T-helper 1 cell treated with Interleukin-12 subunit alpha and Interleukin-12 subunit beta and Interleukin-4 antibody, amounts not matched to agents 30 μg/mL and 1 μg/mL, for 36 hours (primary cell): Measurements from ENCODE around the gene MEG3.

ENCODE experiments used
- H3K27ac Mint-ChIP-seq: one replicate; pipeline ENCODE4 v1.8.0; 2021; ENCODE audit warnings: mild to moderate bottlenecking, mixed read lengths
- H3K27me3 Mint-ChIP-seq: one replicate; pipeline ENCODE4 v1.8.0; 2021; ENCODE audit warnings: low read depth, mixed read lengths
- H3K36me3 Mint-ChIP-seq: one replicate; pipeline ENCODE4 v1.8.0; 2021; ENCODE audit warnings: low read depth, mixed read lengths
- H3K4me1 Mint-ChIP-seq: one replicate; pipeline ENCODE4 v1.8.0; 2021; ENCODE audit warnings: low read depth, mixed read lengths
- H3K4me3 Mint-ChIP-seq: one replicate; pipeline ENCODE4 v1.8.0; 2021; ENCODE audit warnings: mild to moderate bottlenecking, moderate library complexity, mixed read lengths
- H3K9me3 Mint-ChIP-seq: one replicate; pipeline ENCODE4 v1.8.0; 2021; ENCODE audit warnings: mixed read lengths

Gene MEG3

GRCh38 chr14:100825713-100826331 is at the start of gene MEG3:
Gene MEG3 (plus strand): TSS chr14:100826118.
- H3K36me3 Mint-ChIP-seq = no peaks in the 10 kb centered on the region
- peaks cover 46% of the 10 kb centered on the region for H3K27me3 Mint-ChIP-seq
- no peak within 1 kb of the TSS for H3K4me3 Mint-ChIP-seq
- H3K9me3 Mint-ChIP-seq = peaks cover 4% of the 10 kb centered on the region
- H3K27ac Mint-ChIP-seq = no peak within 1 kb of the TSS
- H3K4me1 Mint-ChIP-seq = no peaks in the 10 kb centered on the region

GRCh38 chr14:100776681-100777365 is 49.1 kb upstream of the MEG3 start:
- Mint-ChIP-seq H3K4me1 (no peaks in the 10 kb centered on the region), H3K27ac (no peak overlapping the region), H3K9me3 (no peaks in the 10 kb centered on the region), H3K4me3 (no peak overlapping the region), H3K27me3 (no peaks in the 10 kb centered on the region), H3K36me3 (no peaks in the 10 kb centered on the region)

DNA sequence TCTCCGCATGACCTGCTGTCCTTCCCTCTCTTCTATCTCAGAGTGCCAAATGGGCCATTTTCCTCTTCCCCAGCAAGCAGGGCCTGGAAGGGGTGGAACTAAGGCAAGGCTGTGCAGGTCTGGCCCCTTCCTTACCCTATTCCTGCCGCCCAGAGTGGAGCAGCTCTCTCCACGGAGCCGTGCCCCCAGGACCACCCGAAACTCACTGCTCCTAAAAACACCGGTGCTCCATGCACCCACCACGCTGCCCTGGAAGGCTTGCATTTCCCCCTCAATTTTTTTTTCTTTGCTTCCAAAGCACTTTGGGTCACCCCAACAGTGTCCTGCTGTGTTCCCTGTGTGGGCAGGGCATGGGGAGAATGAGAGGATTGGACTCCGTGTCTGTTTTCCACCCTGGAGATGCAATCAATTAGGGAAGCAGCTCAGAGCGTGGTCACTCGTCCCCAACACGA is 48.5 kb upstream of the MEG3 start:
- no peaks in the 10 kb centered on the region for H3K4me1 Mint-ChIP-seq
- no peak overlapping the region for H3K27ac Mint-ChIP-seq
- H3K9me3 Mint-ChIP-seq = no peaks in the 10 kb centered on the region
- H3K4me3 Mint-ChIP-seq = no peak overlapping the region
- no peaks in the 10 kb centered on the region for H3K27me3 Mint-ChIP-seq
- no peaks in the 10 kb centered on the region for H3K36me3 Mint-ChIP-seq

- H3K9me3 Mint-ChIP-seq = no peaks in the 10 kb centered on the region
- no peaks in the 10 kb centered on the region for H3K36me3 Mint-ChIP-seq
- no peaks in the 10 kb centered on the region for H3K4me1 Mint-ChIP-seq
- H3K27me3 Mint-ChIP-seq = no peaks in the 10 kb centered on the region
- H3K4me3 Mint-ChIP-seq = no peak overlapping the region
- no peak overlapping the region for H3K27ac Mint-ChIP-seq
Measured at GRCh38 chr14:100777818-100778525, 47.9 kb upstream of the MEG3 start.

DNA sequence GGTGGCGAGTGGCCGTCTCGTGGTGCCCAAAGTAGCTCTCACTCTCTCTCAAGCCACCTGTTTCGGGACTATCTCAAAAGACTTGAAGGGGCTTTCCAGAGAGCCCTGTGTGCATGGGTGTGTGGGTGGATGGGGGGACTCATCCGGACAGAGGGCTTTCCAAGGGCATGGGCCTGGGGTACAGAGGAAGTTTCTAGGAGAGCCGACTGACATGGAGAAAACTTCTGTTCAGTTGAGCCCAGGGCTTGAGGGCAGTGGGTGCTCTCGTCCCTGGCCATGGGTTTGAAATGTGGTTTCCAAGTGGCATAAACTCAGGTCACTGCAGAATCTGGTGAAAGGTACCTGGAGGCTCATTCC is 47.4 kb upstream of the MEG3 start:
- Mint-ChIP-seq H3K9me3 (no peaks in the 10 kb centered on the region), H3K27me3 (no peaks in the 10 kb centered on the region), H3K36me3 (no peaks in the 10 kb centered on the region), H3K27ac (no peak overlapping the region), H3K4me1 (no peaks in the 10 kb centered on the region), H3K4me3 (no peak overlapping the region)

DNA sequence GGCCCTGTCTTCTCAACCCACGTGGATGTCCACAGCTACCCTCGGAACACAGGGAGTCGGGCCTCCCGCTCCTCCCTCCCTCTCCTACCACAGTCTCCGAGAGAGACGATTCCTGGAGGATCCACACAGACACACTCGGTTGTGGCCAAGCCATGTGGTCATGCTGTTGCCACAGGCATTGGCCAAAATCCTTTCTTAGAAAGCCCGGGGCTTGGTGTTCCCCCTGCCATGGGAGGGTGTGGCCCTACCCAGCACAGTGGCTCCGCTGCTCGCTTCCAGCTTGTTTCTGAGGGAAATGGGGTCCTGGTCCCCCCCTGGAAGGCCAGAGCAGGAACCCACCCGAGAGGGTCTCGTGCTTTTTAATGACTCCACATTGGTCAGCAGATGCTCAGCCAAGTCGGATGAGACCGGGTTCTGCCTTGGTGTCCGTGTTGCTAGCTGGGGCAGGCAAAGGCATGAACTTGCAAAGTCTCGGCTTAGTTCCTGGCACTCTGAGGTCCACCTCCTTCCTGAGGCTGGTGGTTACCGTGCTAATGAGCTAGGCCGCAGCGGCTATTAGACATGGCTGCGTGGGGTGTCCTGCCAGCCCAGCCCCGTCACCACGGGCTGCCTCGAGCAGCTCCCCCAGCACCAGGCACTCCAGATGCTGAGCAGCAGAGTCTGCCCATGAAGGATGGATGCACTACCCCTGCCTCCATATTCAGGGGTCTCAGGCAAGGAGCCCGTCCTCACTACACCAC is 46.8 kb upstream of the MEG3 start:
- H3K36me3 Mint-ChIP-seq = no peaks in the 10 kb centered on the region
- no peaks in the 10 kb centered on the region for H3K9me3 Mint-ChIP-seq
- no peaks in the 10 kb centered on the region for H3K27me3 Mint-ChIP-seq
- no peak overlapping the region for H3K4me3 Mint-ChIP-seq
- H3K4me1 Mint-ChIP-seq = no peaks in the 10 kb centered on the region
- no peak overlapping the region for H3K27ac Mint-ChIP-seq

- no peak overlapping the region for H3K27ac Mint-ChIP-seq
- H3K27me3 Mint-ChIP-seq = no peaks in the 10 kb centered on the region
- no peak overlapping the region for H3K4me3 Mint-ChIP-seq
- no peaks in the 10 kb centered on the region for H3K36me3 Mint-ChIP-seq
- no peaks in the 10 kb centered on the region for H3K4me1 Mint-ChIP-seq
- H3K9me3 Mint-ChIP-seq = no peaks in the 10 kb centered on the region
Measured at GRCh38 chr14:100779691-100780080, 46.2 kb upstream of the MEG3 start.

- Mint-ChIP-seq H3K4me3 (no peak overlapping the region), H3K36me3 (no peaks in the 10 kb centered on the region), H3K4me1 (no peaks in the 10 kb centered on the region), H3K9me3 (no peaks in the 10 kb centered on the region), H3K27ac (no peak overlapping the region), H3K27me3 (no peaks in the 10 kb centered on the region)
Measured at GRCh38 chr14:100780246-100780645, 45.7 kb upstream of the MEG3 start.

- H3K27ac Mint-ChIP-seq = no peak overlapping the region
- no peak overlapping the region for H3K4me3 Mint-ChIP-seq
- H3K27me3 Mint-ChIP-seq = no peaks in the 10 kb centered on the region
- no peaks in the 10 kb centered on the region for H3K36me3 Mint-ChIP-seq
- H3K9me3 Mint-ChIP-seq = no peaks in the 10 kb centered on the region
- H3K4me1 Mint-ChIP-seq = no peaks in the 10 kb centered on the region
Measured at GRCh38 chr14:100780646-100781355, 45.1 kb upstream of the MEG3 start.

DNA sequence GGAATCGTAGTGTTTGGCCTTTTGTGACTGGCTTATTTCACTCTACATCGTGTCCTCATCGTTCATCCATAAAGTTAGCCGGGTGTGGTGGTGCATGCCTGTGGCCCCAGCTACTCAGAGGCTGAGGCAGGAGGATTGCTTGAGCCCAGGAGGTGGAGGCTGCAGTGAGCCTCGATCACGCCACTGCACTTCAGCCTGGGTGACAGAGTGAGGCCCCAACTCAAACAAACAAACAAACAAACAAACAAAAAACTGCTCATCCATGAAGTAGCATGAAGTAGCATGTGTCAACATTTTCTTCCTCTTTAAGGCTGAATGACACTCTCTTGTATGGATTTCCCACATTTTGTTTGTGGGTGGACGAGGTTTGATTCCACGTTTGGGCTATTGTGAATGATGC is 44.0 kb upstream of the MEG3 start:
- Mint-ChIP-seq H3K9me3 (no peaks in the 10 kb centered on the region), H3K36me3 (no peaks in the 10 kb centered on the region), H3K4me1 (no peaks in the 10 kb centered on the region), H3K27ac (no peak overlapping the region), H3K4me3 (no peak overlapping the region), H3K27me3 (no peaks in the 10 kb centered on the region)

DNA sequence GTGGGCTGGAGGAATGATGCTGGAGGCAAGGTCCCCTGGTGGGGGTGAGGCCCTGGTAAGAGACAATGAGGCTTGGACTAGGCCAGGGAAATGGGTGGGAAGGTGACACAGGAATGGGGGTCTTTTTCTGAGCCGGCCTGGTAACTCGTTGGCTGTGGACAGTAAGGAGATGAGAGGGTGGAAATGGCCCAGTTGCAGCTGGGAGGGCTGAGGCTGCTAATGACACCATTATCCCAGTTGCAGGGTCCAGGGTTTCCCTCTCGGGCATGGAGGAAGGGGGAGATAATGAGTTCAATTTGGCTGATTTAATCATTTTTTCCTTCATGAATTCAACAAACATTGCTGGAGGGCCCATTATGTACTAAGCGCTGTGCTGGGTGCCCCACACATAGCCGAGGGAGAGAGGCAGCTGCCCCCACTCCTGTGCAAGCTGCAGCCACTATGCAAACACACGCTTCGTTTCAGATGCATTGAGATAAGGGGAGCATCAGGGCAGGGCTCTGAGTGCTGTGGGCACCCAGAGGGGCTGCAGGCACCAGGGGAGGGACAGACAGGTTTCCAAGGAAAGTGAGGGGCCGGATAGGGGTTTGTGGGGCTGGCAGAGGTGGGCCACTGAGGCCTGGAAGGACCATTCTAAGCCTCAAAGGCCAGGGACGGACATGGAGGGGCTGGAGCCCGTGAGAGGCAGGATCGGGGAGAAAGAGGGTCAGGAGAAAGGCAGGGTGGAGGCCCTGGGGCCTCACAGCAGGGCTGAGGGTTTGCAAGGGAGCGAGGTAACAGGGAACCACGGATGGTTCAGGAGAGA is 43.2 kb upstream of the MEG3 start:
- Mint-ChIP-seq H3K36me3 (no peaks in the 10 kb centered on the region), H3K9me3 (no peaks in the 10 kb centered on the region), H3K27ac (no peak overlapping the region), H3K4me1 (no peaks in the 10 kb centered on the region), H3K4me3 (no peak overlapping the region), H3K27me3 (no peaks in the 10 kb centered on the region)

GRCh38 chr14:100783630-100784370 is 42.1 kb upstream of the MEG3 start:
- Mint-ChIP-seq H3K27ac (no peak overlapping the region), H3K27me3 (no peaks in the 10 kb centered on the region), H3K4me3 (no peak overlapping the region), H3K9me3 (no peaks in the 10 kb centered on the region), H3K4me1 (no peaks in the 10 kb centered on the region), H3K36me3 (no peaks in the 10 kb centered on the region)
